Esophagus squamous epithelium (tissue), 4 donors: ENCODE data around the gene GFM2.

ENCODE experiments used
- CTCF ChIP-seq, 6 experiments: fragments of 450-650 bp in 4 of 6; fragments of 200-600 bp in 2 of 6; sonication (generic) in 2 of 6; IDR thresholded peaks; one replicate each; pipeline ENCODE4 v1.5.1; 2016 to 2019; ENCODE audit warnings: antibody characterized with exemption in 6 of 6, mild to moderate bottlenecking in 4 of 6, moderate library complexity in 4 of 6
- POLR2A ChIP-seq, 4 donors: fragments of 450-650 bp; IDR thresholded peaks; one replicate each; pipeline ENCODE4 v1.6.1; 2017; ENCODE audit warnings: antibody characterized with exemption in 4 of 4, mild to moderate bottlenecking in 4 of 4, moderate library complexity in 3 of 4

GRCh38 chr5:74787424-74787823, 20.5 kb upstream of the GFM2 start:
- TF ChIP-seq CTCF (IDR thresholded peaks at IDR 0.05) (no peak), POLR2A (IDR thresholded peaks at IDR 0.05) (no peak)
